HEK293T (cell line): Measurements from ENCODE around the gene BACH2.

ENCODE experiments used
- BHLHE40 ChIP-seq: fragments of 450-650 bp; IDR thresholded peaks from 2 replicates; pipeline ENCODE4 v1.6.1; 2016; ENCODE audit warnings: mild to moderate bottlenecking, moderate library complexity, borderline replicate concordance
- CTBP1 ChIP-seq: fragments of 450-650 bp; IDR thresholded peaks from 2 replicates; pipeline ENCODE4 v1.6.1; 2016; ENCODE audit warnings: borderline replicate concordance
- FOXA1 ChIP-seq: fragments of 450-650 bp; IDR thresholded peaks from 2 replicates; pipeline ENCODE4 v1.6.1; 2016; ENCODE audit warnings: mild to moderate bottlenecking
- FOXK2 ChIP-seq: fragments of 450-650 bp; IDR thresholded peaks from 2 replicates; pipeline ENCODE4 v1.6.1; 2016; ENCODE audit warnings: mild to moderate bottlenecking
- FOXM1 ChIP-seq: fragments of 450-650 bp; IDR thresholded peaks from 2 replicates; pipeline ENCODE4 v1.6.1; 2017; ENCODE audit warnings: mild to moderate bottlenecking, borderline replicate concordance
- L3MBTL2 ChIP-seq: fragments of 450-650 bp; conservative IDR thresholded peaks from 2 replicates; pipeline ENCODE4 v1.6.1; 2016; ENCODE audit warnings: mild to moderate bottlenecking
- LEF1 ChIP-seq: fragments of 450-650 bp; IDR thresholded peaks from 2 replicates; pipeline ENCODE4 v1.6.1; 2017; ENCODE audit warnings: mild to moderate bottlenecking, borderline replicate concordance
- NFRKB ChIP-seq: fragments of 450-650 bp; IDR thresholded peaks from 2 replicates; pipeline ENCODE4 v1.6.1; 2016; ENCODE audit warnings: mild to moderate bottlenecking, moderate library complexity
- SP1 ChIP-seq: fragments of 450-650 bp; IDR thresholded peaks from 2 replicates; pipeline ENCODE4 v1.6.1; 2017
- SUZ12 ChIP-seq: fragments of 450-650 bp; IDR thresholded peaks from 2 replicates; pipeline ENCODE4 v1.6.1; 2016; ENCODE audit warnings: mild to moderate bottlenecking
- TARDBP ChIP-seq: fragments of 450-650 bp; IDR thresholded peaks from 2 replicates; pipeline ENCODE4 v1.6.1; 2016
- ZNF384 ChIP-seq: fragments of 450-650 bp; IDR thresholded peaks from 2 replicates; pipeline ENCODE4 v1.6.1; 2016
- TF ChIP-seq, protein P1 (sequence below): fragments of 450-650 bp; IDR thresholded peaks from 2 replicates; pipeline ENCODE4 v1.6.1; 2016

DNA sequence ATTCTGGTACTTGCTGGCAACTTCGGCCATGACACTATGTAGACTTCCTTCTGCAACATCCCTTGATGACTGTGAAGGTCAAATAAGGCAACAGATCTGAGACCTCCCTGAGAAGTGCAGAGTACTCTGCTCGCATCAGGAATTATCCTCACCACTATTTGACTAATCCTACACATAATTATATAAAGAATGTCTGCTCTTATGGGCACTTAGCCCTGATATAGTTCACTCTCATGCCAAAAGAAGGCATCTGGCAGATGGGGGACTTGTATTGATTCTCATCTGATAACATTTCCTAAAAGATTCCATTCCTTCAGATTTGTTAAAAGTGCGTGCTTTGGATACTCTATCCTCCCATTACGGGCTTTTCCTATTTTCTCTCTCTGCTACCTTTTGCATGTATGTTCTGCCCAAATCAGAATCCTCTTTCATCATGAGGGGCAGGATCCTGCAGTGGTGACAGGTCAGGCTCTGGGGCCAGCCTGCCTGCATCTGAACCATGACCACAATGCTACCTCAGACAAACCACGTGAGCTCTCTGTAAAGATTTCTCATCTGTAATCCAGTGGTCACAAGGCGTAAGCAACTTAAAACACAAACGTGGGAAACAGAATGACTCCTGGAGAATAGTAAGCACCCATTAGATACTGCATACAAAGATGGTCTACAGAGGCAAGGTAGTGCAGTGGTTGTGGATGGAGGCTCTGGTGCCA lies 268.4 kb downstream of the BACH2 start:
- TF ChIP-seq FOXA1 (no peak), FOXM1 (no peak), SP1 (no peak), FOXK2 (no peak), ZNF384 (no peak), BHLHE40 (no peak), NFRKB (no peak), SUZ12 (no peak), L3MBTL2 (no peak), TARDBP (no peak), LEF1 (no peak), CTBP1 (no peak)
- TF ChIP-seq, protein P1, sequence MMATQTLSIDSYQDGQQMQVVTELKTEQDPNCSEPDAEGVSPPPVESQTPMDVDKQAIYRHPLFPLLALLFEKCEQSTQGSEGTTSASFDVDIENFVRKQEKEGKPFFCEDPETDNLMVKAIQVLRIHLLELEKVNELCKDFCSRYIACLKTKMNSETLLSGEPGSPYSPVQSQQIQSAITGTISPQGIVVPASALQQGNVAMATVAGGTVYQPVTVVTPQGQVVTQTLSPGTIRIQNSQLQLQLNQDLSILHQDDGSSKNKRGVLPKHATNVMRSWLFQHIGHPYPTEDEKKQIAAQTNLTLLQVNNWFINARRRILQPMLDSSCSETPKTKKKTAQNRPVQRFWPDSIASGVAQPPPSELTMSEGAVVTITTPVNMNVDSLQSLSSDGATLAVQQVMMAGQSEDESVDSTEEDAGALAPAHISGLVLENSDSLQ: no peak
